NCI-H2196 (cell line): Measurements from ENCODE around the gene HASPIN.

Experiments
- DNase-seq: peaks from one replicate; lab custom pipeline; 2025; ENCODE audit not compliant: unreplicated experiment; lab: John Stamatoyannopoulos, UW

HASPIN gene

DNA sequence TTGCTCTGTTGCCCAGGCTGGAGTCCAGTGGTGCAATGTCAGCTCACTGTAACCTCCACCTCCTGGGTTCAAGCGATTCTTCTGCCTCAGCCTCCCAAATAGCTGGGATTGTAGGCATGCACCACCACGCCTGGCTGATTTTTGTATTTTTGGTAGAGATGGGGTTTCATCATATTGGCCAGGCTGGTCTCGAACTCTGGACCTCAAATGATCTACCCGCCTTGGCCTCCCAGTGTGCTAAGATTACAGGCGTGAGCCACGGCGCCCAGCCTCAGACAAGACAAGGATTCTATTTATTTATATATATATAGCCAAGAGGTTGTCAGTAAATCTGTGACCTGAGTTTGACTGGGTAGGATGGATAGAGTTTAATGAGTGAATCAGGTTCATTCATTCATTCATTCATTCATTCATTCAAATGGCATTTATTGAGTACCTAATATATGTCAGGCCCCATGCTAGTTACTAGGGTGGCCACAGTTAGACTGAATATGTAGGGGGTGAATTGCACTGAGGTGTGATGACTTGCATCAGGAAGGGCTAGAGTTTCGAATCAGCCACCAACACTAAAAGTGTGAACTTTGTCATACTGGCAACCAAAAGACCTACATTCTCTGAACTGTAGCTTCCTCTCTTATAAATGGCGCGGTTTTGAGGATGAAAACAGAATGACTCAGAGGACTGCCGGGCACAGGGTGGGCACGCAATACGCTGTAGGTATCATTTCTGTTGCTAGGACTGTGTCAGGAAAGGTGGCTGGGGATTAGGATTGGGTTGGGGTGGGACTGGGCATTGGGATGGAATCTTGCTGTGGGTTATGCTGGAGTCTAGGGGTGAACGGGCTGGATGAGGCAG is 39.4 kb downstream of the HASPIN start:
- DNase-seq: no peak

GRCh38 chr17:3763777-3764170 is 40.1 kb downstream of the HASPIN start:
- DNase-seq: no peak

DNA sequence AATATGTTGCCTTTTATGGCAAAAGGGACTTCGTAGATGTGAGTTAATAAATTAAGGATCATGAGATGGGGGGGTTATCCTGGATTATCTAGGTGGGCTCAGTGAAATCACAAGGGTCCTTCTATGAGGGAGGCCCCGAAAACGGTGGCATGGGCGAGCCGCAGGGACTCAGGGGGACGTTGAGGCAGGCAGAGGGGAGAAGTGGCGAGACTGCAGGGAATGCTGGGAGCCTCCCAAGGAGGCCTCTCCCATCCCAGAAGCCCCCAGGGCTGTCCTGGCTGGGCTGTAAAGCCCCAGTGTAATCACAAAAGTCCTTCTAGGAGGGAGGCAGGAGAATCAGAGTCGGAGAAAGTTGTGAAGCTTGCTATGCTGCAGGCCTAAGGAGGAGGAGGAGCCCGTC is 42.3 kb downstream of the HASPIN start:
- no peak for DNase-seq

DNA sequence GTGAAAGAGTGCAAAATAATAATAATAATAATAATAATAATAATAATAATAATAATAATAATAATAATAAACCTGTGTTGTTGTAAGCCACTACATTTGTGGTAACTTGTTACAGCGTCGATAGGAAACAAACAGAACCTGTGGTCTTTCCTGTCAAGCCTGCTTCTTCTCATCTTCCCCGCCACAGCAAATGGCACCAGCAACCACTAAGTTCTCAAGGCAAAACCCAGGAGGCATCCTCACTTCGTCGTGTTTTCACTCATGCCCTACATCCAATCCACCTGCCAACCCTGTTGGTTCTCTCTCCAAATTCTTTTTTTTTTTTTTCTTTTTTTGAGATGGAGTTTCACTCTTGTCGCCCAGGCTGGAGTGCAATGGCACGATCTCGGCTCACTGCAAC is 43.1 kb downstream of the HASPIN start:
- DNase-seq: no peak

GRCh38 chr17:3768341-3768740 is 44.6 kb downstream of the HASPIN start:
- DNase-seq: no peak

GRCh38 chr17:3768769-3769168 is 45.1 kb downstream of the HASPIN start:
- DNase-seq: no peak

GRCh38 chr17:3770466-3770865 is 46.8 kb downstream of the HASPIN start:
- DNase-seq: no peak

- DNase-seq: no peak
Observed at GRCh38 chr17:3771140-3771539, 47.4 kb downstream of the HASPIN start.

GRCh38 chr17:3772764-3773163 is 49.1 kb downstream of the HASPIN start:
- no peak for DNase-seq

GRCh38 chr17:3773511-3773910 is 49.8 kb downstream of the HASPIN start:
- DNase-seq: no peak

DNA sequence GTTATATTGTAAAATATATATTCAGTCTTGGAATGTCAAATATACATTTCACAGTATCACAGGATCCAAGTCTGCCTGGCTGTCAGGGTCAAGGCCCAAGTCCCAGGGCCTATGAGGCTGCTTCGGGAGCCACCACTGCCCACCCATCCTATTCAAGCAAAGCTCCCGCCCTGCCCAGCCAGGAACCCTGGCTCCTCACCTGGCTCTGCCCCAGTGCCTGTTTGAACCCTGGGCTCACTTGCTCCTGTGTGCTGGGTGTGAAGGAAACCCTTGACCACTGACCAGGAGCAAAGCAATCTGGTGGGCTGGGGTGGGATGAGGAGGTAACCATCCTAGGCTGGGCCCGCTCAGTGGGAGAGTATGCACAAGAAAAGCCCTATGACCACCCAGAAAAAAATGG is 50.3 kb downstream of the HASPIN start:
- DNase-seq: no peak
